SU-DHL-6 (cell line): Measurements from ENCODE around the gene TNFAIP8L1.

Experiments
- H2AFZ ChIP-seq: fragments of 200-600 bp; sonication (generic); 2 replicates; pipeline ENCODE4 v1.6.1; 2014; ENCODE audit warnings: low read depth, mild to moderate bottlenecking, moderate library complexity, mixed read lengths, antibody characterized with exemption, low read length; ENCODE audit not compliant: severe bottlenecking
- H3F3A ChIP-seq: fragments of 200-600 bp; shearing (Covaris generic); 2 replicates; pipeline ENCODE4 v1.6.0; 2016; ENCODE audit warnings: antibody characterized with exemption, mild to moderate bottlenecking; ENCODE audit not compliant: insufficient read depth
- H3K27ac ChIP-seq: fragments of 200-600 bp; sonication (generic); 2 replicates; pipeline ENCODE4 v1.5.1; 2016; ENCODE audit warnings: low read depth, mild to moderate bottlenecking, low read length, moderate library complexity, mixed read lengths
- H3K27me3 ChIP-seq: fragments of 200-600 bp; sonication (generic), shearing (Covaris generic); 2 replicates; pipeline ENCODE4 v1.6.0; 2014; ENCODE audit warnings: mild to moderate bottlenecking, low read length
- H3K36me3 ChIP-seq: fragments of 200-600 bp; sonication (generic); 2 replicates; pipeline ENCODE4 v1.6.1; 2014; ENCODE audit warnings: mild to moderate bottlenecking, low read length, mixed read lengths
- H3K4me2 ChIP-seq: fragments of 300-600, 200-600 bp; shearing (Covaris generic), sonication (generic); 2 replicates; pipeline ENCODE4 v1.6.0; 2014; ENCODE audit warnings: low read length, low read depth, mild to moderate bottlenecking; ENCODE audit not compliant: poor library complexity, severe bottlenecking
- H3K4me3 ChIP-seq: fragments of 200-600 bp; sonication (generic); 2 replicates; pipeline ENCODE4 v1.5.1; 2014; ENCODE audit warnings: antibody characterized with exemption, low read length, mild to moderate bottlenecking, mixed read lengths; ENCODE audit not compliant: insufficient read depth, poor library complexity, severe bottlenecking
- H3K79me2 ChIP-seq: fragments of 200-600 bp; sonication (generic); 2 replicates; pipeline ENCODE4 v1.6.1; 2014; ENCODE audit warnings: mild to moderate bottlenecking, low read length, moderate library complexity; ENCODE audit not compliant: insufficient read depth
- H3K9ac ChIP-seq: fragments of 200-600 bp; sonication (generic); 2 replicates; pipeline ENCODE4 v1.7.0; 2014; ENCODE audit warnings: mild to moderate bottlenecking, low read length
- H3K9me2 ChIP-seq: fragments of 200-600 bp; sonication (generic); replicated peaks from 2 replicates; pipeline ENCODE4 v1.6.1; 2014; ENCODE audit warnings: low read length; ENCODE audit not compliant: insufficient read depth
- H3K9me3 ChIP-seq: fragments of 200-600 bp; sonication (generic); 2 replicates; pipeline ENCODE4 v1.6.1; 2014; ENCODE audit warnings: low read length, mixed read lengths; ENCODE audit not compliant: insufficient read depth
- H4K20me1 ChIP-seq: fragments of 200-600 bp; sonication (generic); 2 replicates; pipeline ENCODE4 v1.6.1; 2014; ENCODE audit warnings: low read depth, mild to moderate bottlenecking, antibody characterized with exemption, low read length, moderate library complexity, mixed read lengths
- CTCF ChIP-seq: fragments of 200-600 bp; sonication (generic); IDR thresholded peaks from one replicate; pipeline ENCODE4 v1.5.1; 2017; ENCODE audit warnings: antibody characterized with exemption, mild to moderate bottlenecking, low read length, moderate library complexity; ENCODE audit not compliant: insufficient read depth, poor library complexity, severe bottlenecking
- EZH2phosphoT487 ChIP-seq: fragments of 200-600 bp; sonication (generic), shearing (Covaris generic); conservative IDR thresholded peaks from 2 replicates; pipeline ENCODE4 v1.6.1; 2018; ENCODE audit warnings: mild to moderate bottlenecking, antibody characterized with exemption, low read length, moderate library complexity, mixed read lengths

TNFAIP8L1 gene

GRCh38 chr19:4700693-4700970 is 61.3 kb downstream of the TNFAIP8L1 start:
- Histone ChIP-seq H2AFZ (no peak overlapping the region), H3F3A (no peaks in the 10 kb centered on the region), H3K79me2 (no peaks in the 10 kb centered on the region), H3K4me2 (no peak overlapping the region), H3K27me3 (no peaks in the 10 kb centered on the region), H3K36me3 (no peaks in the 10 kb centered on the region), H3K9me2 (no peaks in the 10 kb centered on the region), H4K20me1 (no peaks in the 10 kb centered on the region), H3K4me3 (no peak overlapping the region), H3K9me3 (no peaks in the 10 kb centered on the region), H3K27ac (no peak overlapping the region), H3K9ac (no peak overlapping the region)
- TF ChIP-seq EZH2phosphoT487 (no peak), CTCF (no peak)

- Histone ChIP-seq H3K4me3 (no peak overlapping the region), H3K4me2 (no peak overlapping the region), H3F3A (no peaks in the 10 kb centered on the region), H3K9me2 (no peaks in the 10 kb centered on the region), H3K9ac (no peak overlapping the region), H2AFZ (no peak overlapping the region), H3K27ac (no peak overlapping the region), H3K27me3 (no peaks in the 10 kb centered on the region), H3K79me2 (no peaks in the 10 kb centered on the region), H4K20me1 (no peaks in the 10 kb centered on the region), H3K36me3 (no peaks in the 10 kb centered on the region), H3K9me3 (no peaks in the 10 kb centered on the region)
- TF ChIP-seq CTCF: no peak
- no peak for TF ChIP-seq EZH2phosphoT487
These were observed 62.2 kb downstream of the TNFAIP8L1 start for GRCh38 chr19:4701557-4701956.

- H4K20me1 ChIP-seq: no peaks in the 10 kb centered on the region
- H3K36me3 ChIP-seq: no peaks in the 10 kb centered on the region
- no peak for TF ChIP-seq CTCF
- no peak overlapping the region for H2AFZ ChIP-seq
- H3K9me2 ChIP-seq: no peaks in the 10 kb centered on the region
- H3K27me3 ChIP-seq: no peaks in the 10 kb centered on the region
- no peak overlapping the region for H3K27ac ChIP-seq
- H3K9me3 ChIP-seq: no peaks in the 10 kb centered on the region
- no peaks in the 10 kb centered on the region for H3F3A ChIP-seq
- H3K9ac ChIP-seq: no peak overlapping the region
- no peak overlapping the region for H3K4me3 ChIP-seq
- no peak overlapping the region for H3K4me2 ChIP-seq
- H3K79me2 ChIP-seq: no peaks in the 10 kb centered on the region
These were observed 63.4 kb downstream of the TNFAIP8L1 start for GRCh38 chr19:4702764-4703163.
